ENCODE data around the gene MRAP2.

Gene MRAP2

DNA sequence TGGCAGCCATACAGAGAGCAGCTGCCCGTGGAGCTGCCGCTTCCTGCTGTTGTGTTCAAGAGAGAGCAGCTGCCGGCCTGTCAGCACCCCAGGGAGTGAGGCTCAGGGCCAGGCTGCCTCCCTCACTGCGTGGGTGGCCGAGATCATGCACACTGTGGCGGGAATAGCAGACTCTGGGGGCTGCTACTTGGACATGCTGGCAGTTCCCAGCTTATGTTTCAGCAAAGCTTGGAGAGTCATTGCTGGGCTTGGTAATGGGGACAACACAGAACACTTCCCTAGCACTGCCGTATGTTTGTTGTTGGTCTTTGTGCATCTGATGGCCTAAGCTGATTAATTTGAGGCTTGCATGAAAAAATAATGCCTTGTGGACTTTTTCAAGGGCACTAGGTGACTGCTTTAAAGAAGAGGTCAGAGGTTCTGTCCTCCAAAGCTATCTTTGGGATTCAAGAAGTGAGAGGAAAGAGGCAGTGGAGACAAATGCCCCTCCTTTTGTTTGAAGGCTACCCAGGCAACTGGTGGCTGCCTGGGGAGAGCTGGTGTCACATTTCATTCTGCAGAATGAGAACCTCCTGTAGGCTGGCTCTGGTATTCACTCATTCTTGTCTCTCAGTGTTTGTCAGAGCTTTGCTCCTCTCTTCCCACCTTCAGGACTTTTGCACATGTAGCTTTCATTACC, 18.8 kb downstream of the MRAP2 start:
- no peaks in the 10 kb centered on the region for H3F3A ChIP-seq (ENCODE audit: insufficient read depth, low read length)
- no peaks in the 10 kb centered on the region for H3K9me3 ChIP-seq (ENCODE audit: low read length)
- no peaks in the 10 kb centered on the region for H3K4me1 ChIP-seq (ENCODE audit: insufficient read depth, low read length, severe bottlenecking)
- H3K9ac ChIP-seq (ENCODE audit: low read length) = no peak overlapping the region
- H2AFZ ChIP-seq (ENCODE audit: low read length) = no peak overlapping the region
- H4K20me1 ChIP-seq (ENCODE audit: insufficient read depth, low read length) = no peaks in the 10 kb centered on the region
- H3K4me2 ChIP-seq (ENCODE audit: low read length) = no peak overlapping the region
- no peaks in the 10 kb centered on the region for H3K36me3 ChIP-seq (ENCODE audit: insufficient read depth, low read length)
- no peaks in the 10 kb centered on the region for H3K27me3 ChIP-seq (ENCODE audit: insufficient read depth, low read length)
- H3K9me2 ChIP-seq (ENCODE audit: low read depth, low read length) = no peaks in the 10 kb centered on the region
- H3K79me2 ChIP-seq (ENCODE audit: insufficient read depth, low read length) = no peaks in the 10 kb centered on the region
- no peak overlapping the region for H3K4me3 ChIP-seq (ENCODE audit: low read depth, low read length, poor library complexity, severe bottlenecking)
- no peak overlapping the region for H3K27ac ChIP-seq (ENCODE audit: low read depth, low read length, poor library complexity, severe bottlenecking)
- TF ChIP-seq, protein P1, sequence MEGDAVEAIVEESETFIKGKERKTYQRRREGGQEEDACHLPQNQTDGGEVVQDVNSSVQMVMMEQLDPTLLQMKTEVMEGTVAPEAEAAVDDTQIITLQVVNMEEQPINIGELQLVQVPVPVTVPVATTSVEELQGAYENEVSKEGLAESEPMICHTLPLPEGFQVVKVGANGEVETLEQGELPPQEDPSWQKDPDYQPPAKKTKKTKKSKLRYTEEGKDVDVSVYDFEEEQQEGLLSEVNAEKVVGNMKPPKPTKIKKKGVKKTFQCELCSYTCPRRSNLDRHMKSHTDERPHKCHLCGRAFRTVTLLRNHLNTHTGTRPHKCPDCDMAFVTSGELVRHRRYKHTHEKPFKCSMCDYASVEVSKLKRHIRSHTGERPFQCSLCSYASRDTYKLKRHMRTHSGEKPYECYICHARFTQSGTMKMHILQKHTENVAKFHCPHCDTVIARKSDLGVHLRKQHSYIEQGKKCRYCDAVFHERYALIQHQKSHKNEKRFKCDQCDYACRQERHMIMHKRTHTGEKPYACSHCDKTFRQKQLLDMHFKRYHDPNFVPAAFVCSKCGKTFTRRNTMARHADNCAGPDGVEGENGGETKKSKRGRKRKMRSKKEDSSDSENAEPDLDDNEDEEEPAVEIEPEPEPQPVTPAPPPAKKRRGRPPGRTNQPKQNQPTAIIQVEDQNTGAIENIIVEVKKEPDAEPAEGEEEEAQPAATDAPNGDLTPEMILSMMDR (IDR thresholded peaks at IDR 0.05; ENCODE audit: low read length) = no peak
- TF ChIP-seq EZH2 (IDR thresholded peaks at IDR 0.05; ENCODE audit: borderline replicate concordance, low read length) = no peak

DNA sequence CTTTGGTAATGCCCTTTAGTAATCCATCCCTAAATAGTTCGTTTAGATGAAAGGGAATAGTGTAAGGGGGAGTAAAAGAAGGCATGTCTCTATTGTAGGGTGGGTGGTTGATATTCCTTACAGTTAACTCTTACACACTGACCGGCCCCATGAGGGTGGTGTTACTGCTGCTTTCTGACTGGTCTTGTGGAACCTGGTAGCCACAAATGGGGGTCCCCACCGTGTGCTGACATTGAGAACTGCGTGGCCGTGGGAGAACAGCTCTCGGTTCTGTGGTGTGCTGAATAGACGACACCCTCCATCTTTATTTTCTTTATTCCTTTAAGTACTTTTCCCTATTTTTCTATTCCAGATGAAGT, 19.3 kb downstream of the MRAP2 start:
- H3K9me3 ChIP-seq (ENCODE audit: low read length) = no peaks in the 10 kb centered on the region
- no peak overlapping the region for H3K4me3 ChIP-seq (ENCODE audit: low read depth, low read length, poor library complexity, severe bottlenecking)
- H3K79me2 ChIP-seq (ENCODE audit: insufficient read depth, low read length) = no peaks in the 10 kb centered on the region
- no peak overlapping the region for H3K27ac ChIP-seq (ENCODE audit: low read depth, low read length, poor library complexity, severe bottlenecking)
- no peak overlapping the region for H2AFZ ChIP-seq (ENCODE audit: low read length)
- H3K27me3 ChIP-seq (ENCODE audit: insufficient read depth, low read length) = no peaks in the 10 kb centered on the region
- H3K9me2 ChIP-seq (ENCODE audit: low read depth, low read length) = no peaks in the 10 kb centered on the region
- H3K9ac ChIP-seq (ENCODE audit: low read length) = no peak overlapping the region
- TF ChIP-seq, protein P1 (IDR thresholded peaks at IDR 0.05; ENCODE audit: low read length) = no peak
- no peak for TF ChIP-seq EZH2 (IDR thresholded peaks at IDR 0.05; ENCODE audit: borderline replicate concordance, low read length)
- H4K20me1 ChIP-seq (ENCODE audit: insufficient read depth, low read length) = no peaks in the 10 kb centered on the region
- H3F3A ChIP-seq (ENCODE audit: insufficient read depth, low read length) = no peaks in the 10 kb centered on the region
- H3K4me2 ChIP-seq (ENCODE audit: low read length) = no peak overlapping the region
- H3K4me1 ChIP-seq (ENCODE audit: insufficient read depth, low read length, severe bottlenecking) = no peaks in the 10 kb centered on the region
- no peaks in the 10 kb centered on the region for H3K36me3 ChIP-seq (ENCODE audit: insufficient read depth, low read length)

DNA sequence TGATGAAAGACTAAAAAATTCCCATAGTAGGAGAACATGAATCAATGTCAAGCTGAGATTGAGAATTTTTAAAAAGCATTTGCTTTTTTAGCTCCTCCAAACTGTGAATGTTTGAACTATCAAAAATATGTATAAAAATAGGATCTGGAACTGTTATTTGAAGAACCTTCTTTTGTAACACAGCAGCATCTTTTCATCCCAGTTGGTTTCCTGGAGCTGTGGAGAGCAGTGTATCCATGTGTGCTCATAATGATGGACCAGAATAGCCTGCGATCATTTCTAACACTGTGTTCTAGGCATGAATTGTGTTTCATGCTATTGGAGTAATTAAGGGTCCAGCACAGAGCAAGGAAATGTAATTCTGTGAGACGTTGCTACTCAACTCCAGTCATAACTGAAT, 22.1 kb downstream of the MRAP2 start:
- no peaks in the 10 kb centered on the region for H3K79me2 ChIP-seq (ENCODE audit: insufficient read depth, low read length)
- no peaks in the 10 kb centered on the region for H4K20me1 ChIP-seq (ENCODE audit: insufficient read depth, low read length)
- no peak overlapping the region for H2AFZ ChIP-seq (ENCODE audit: low read length)
- H3F3A ChIP-seq (ENCODE audit: insufficient read depth, low read length) = no peaks in the 10 kb centered on the region
- no peak overlapping the region for H3K27ac ChIP-seq (ENCODE audit: low read depth, low read length, poor library complexity, severe bottlenecking)
- no peak overlapping the region for H3K9ac ChIP-seq (ENCODE audit: low read length)
- no peaks in the 10 kb centered on the region for H3K36me3 ChIP-seq (ENCODE audit: insufficient read depth, low read length)
- TF ChIP-seq EZH2 (IDR thresholded peaks at IDR 0.05; ENCODE audit: borderline replicate concordance, low read length) = no peak
- TF ChIP-seq, protein P1 (IDR thresholded peaks at IDR 0.05; ENCODE audit: low read length) = no peak
- H3K9me2 ChIP-seq (ENCODE audit: low read depth, low read length) = no peaks in the 10 kb centered on the region
- H3K4me2 ChIP-seq (ENCODE audit: low read length) = no peak overlapping the region
- no peaks in the 10 kb centered on the region for H3K27me3 ChIP-seq (ENCODE audit: insufficient read depth, low read length)
- H3K4me1 ChIP-seq (ENCODE audit: insufficient read depth, low read length, severe bottlenecking) = no peaks in the 10 kb centered on the region
- no peak overlapping the region for H3K4me3 ChIP-seq (ENCODE audit: low read depth, low read length, poor library complexity, severe bottlenecking)
- H3K9me3 ChIP-seq (ENCODE audit: low read length) = no peaks in the 10 kb centered on the region

Data from OCI-LY1 (cell line).